Neural cell (in vitro differentiated cells): Measurements from ENCODE around the gene SLPI. TPM values are rescaled to one million over a fixed set of nuclear protein-coding genes. Genes with fewer than 3 reads are reported as not detected.

Experiments used
- H2AFZ ChIP-seq: fragments of 200-600, 300-800 bp; sonication (generic), shearing (Covaris generic); 2 replicates; pipeline ENCODE4 v1.6.0; 2014; ENCODE audit warnings: low read depth, mild to moderate bottlenecking, antibody characterized with exemption, low read length, moderate library complexity
- H3F3A ChIP-seq: fragments of 200-600 bp; shearing (Covaris generic); 2 replicates; pipeline ENCODE4 v1.6.1; 2016; ENCODE audit warnings: mild to moderate bottlenecking, moderate library complexity, mixed read lengths, antibody characterized with exemption, low read length; ENCODE audit not compliant: insufficient read depth, poor library complexity, severe bottlenecking
- H3K27ac ChIP-seq: fragments of 200-600, 300-800 bp; sonication (generic), shearing (Covaris generic); 2 replicates; pipeline ENCODE4 v1.5.1; 2014; ENCODE audit warnings: mild to moderate bottlenecking, low read length, moderate library complexity
- H3K27me3 ChIP-seq: fragments of 300-800, 200-600 bp; sonication (generic), shearing (Covaris generic); 2 replicates; pipeline ENCODE4 v1.6.0; 2014; ENCODE audit warnings: mild to moderate bottlenecking, low read depth, low read length, moderate library complexity; ENCODE audit not compliant: insufficient read depth
- H3K36me3 ChIP-seq: fragments of 300-800, 200-600 bp; sonication (generic), shearing (Covaris generic); 2 replicates; pipeline ENCODE4 v1.5.1; 2014; ENCODE audit warnings: mild to moderate bottlenecking, antibody characterized with exemption, low read length, moderate library complexity; ENCODE audit not compliant: insufficient read depth
- H3K4me2 ChIP-seq: fragments of 300-800, 200-600 bp; sonication (generic), shearing (Covaris generic); 2 replicates; pipeline ENCODE4 v1.6.0; 2014; ENCODE audit warnings: mild to moderate bottlenecking, low read length
- H3K4me3 ChIP-seq: fragments of 300-800, 200-600 bp; sonication (generic), shearing (Covaris generic); 2 replicates; pipeline ENCODE4 v1.5.1; 2014; ENCODE audit warnings: mild to moderate bottlenecking, low read length, moderate library complexity
- H3K79me2 ChIP-seq: fragments of 200-600 bp; shearing (Covaris generic); replicated peaks from 2 replicates; pipeline ENCODE4 v1.6.0; 2014; ENCODE audit warnings: mild to moderate bottlenecking, low read length, moderate library complexity; ENCODE audit not compliant: insufficient read depth
- H3K9ac ChIP-seq: fragments of 300-800, 200-600 bp; sonication (generic), shearing (Covaris generic); 2 replicates; pipeline ENCODE4 v1.6.1; 2016; ENCODE audit warnings: mild to moderate bottlenecking, low read length, mixed read lengths
- H3K9me2 ChIP-seq: fragments of 200-600 bp; shearing (Covaris generic); 2 replicates; pipeline ENCODE4 v1.6.1; 2016; ENCODE audit warnings: mild to moderate bottlenecking, low read length, mixed read lengths; ENCODE audit not compliant: insufficient read depth
- H3K9me3 ChIP-seq: fragments of 200-600, 300-800 bp; sonication (generic), shearing (Covaris generic); 2 replicates; pipeline ENCODE4 v1.6.1; 2016; ENCODE audit warnings: mild to moderate bottlenecking, mixed run types, low read length, moderate library complexity, mixed read lengths
- H4K20me1 ChIP-seq: fragments of 200-600 bp; shearing (Covaris generic); 2 replicates; pipeline ENCODE4 v1.6.1; 2016; ENCODE audit warnings: mild to moderate bottlenecking, mixed run types; ENCODE audit not compliant: insufficient read depth
- EP300 ChIP-seq: fragments of 450-650 bp; conservative IDR thresholded peaks from 2 replicates; pipeline ENCODE4 v1.6.1; 2014; ENCODE audit warnings: antibody characterized with exemption, mild to moderate bottlenecking, moderate library complexity; ENCODE audit not compliant: poor library complexity, severe bottlenecking
- EZH2 ChIP-seq: fragments of 200-600, 300-800 bp; shearing (Covaris generic), sonication (generic); IDR thresholded peaks from 2 replicates; pipeline ENCODE4 v1.6.1; 2014; ENCODE audit warnings: antibody characterized with exemption, low read length, borderline replicate concordance, mild to moderate bottlenecking; ENCODE audit not compliant: insufficient read depth, poor library complexity, severe bottlenecking
- MXI1 ChIP-seq: fragments of 450-650 bp; conservative IDR thresholded peaks from 2 replicates; pipeline ENCODE4 v1.6.1; 2014; ENCODE audit warnings: antibody characterized with exemption, mild to moderate bottlenecking; ENCODE audit not compliant: poor library complexity, severe bottlenecking
- POLR2AphosphoS5 ChIP-seq: IDR thresholded peaks from 2 replicates; pipeline ENCODE4 v1.6.1; 2012
- RAD21 ChIP-seq: fragments of 450-650 bp; conservative IDR thresholded peaks from 2 replicates; pipeline ENCODE4 v1.6.1; 2014; ENCODE audit warnings: antibody characterized with exemption, mild to moderate bottlenecking, moderate library complexity
- SMC3 ChIP-seq: fragments of 450-650 bp; conservative IDR thresholded peaks from 2 replicates; pipeline ENCODE4 v1.6.1; 2014; ENCODE audit warnings: antibody characterized with exemption, mild to moderate bottlenecking, moderate library complexity; ENCODE audit not compliant: poor library complexity
- TAF1 ChIP-seq: IDR thresholded peaks from 2 replicates; pipeline ENCODE4 v1.6.1; 2012; ENCODE audit warnings: low read depth
- polyA plus RNA-seq: library from polyadenylated mRNA; depleted of rRNA; stranded (reverse); fragments of >200 nt; gene quantifications from 2 replicates; pipeline ENCODE4 v1.2.3, GENCODE V29; 2014
- TF ChIP-seq, protein P1 (sequence below): IDR thresholded peaks from 2 replicates; pipeline ENCODE4 v1.6.1; 2012; ENCODE audit warnings: borderline replicate concordance
- TF ChIP-seq, protein P2 (sequence below): fragments of 450-650 bp; IDR thresholded peaks from 2 replicates; pipeline ENCODE4 v1.5.1; 2014; ENCODE audit warnings: antibody characterized with exemption, mild to moderate bottlenecking, moderate library complexity; ENCODE audit not compliant: poor library complexity, severe bottlenecking

The SLPI gene
- polyA plus RNA-seq, 1 donor from 2014 or later, result not detected

DNA sequence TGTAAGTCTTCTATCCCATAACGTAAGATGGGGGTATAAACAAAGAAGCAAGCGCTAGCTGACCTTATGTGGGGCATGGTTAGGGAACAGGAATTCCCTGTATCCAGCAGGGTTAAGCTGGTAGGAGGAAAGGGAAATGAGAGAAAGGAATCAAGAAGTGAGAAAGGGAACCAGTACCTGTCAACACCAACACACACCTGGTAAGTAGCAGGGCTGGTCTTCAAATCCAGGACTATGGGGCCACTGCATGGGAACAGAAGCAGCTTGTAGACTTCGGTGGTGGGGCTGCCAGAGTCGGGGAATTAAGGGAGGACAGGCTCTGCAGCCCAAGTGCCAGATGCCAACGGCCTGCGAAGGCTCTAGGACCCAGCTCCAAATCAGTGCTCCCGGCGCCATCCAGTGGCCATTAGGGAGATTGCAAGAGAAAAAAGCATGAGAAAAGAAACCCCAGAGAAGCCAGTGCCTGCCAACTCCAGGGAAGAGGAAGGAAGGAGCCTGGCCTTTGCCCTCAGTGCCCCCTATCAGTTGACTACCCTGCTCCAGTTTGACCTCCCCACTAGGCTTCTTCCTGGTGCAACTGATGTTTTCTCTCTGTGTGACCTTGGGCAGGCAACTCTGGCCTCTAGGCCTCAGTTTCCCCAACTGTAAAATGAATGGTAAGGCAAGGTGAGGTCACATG, 36.5 kb upstream of the SLPI start:
- no peaks in the 10 kb centered on the region for H3K79me2 ChIP-seq
- H3K27me3 ChIP-seq, result peaks cover 14% of the 10 kb centered on the region
- H3K9me2 ChIP-seq, result no peaks in the 10 kb centered on the region
- H4K20me1 ChIP-seq, result no peaks in the 10 kb centered on the region
- H2AFZ ChIP-seq, result no peak overlapping the region
- no peak overlapping the region for H3K27ac ChIP-seq
- no peak overlapping the region for H3K4me3 ChIP-seq
- no peak overlapping the region for H3K9ac ChIP-seq
- no peak overlapping the region for H3K4me2 ChIP-seq
- TF ChIP-seq, protein P1, sequence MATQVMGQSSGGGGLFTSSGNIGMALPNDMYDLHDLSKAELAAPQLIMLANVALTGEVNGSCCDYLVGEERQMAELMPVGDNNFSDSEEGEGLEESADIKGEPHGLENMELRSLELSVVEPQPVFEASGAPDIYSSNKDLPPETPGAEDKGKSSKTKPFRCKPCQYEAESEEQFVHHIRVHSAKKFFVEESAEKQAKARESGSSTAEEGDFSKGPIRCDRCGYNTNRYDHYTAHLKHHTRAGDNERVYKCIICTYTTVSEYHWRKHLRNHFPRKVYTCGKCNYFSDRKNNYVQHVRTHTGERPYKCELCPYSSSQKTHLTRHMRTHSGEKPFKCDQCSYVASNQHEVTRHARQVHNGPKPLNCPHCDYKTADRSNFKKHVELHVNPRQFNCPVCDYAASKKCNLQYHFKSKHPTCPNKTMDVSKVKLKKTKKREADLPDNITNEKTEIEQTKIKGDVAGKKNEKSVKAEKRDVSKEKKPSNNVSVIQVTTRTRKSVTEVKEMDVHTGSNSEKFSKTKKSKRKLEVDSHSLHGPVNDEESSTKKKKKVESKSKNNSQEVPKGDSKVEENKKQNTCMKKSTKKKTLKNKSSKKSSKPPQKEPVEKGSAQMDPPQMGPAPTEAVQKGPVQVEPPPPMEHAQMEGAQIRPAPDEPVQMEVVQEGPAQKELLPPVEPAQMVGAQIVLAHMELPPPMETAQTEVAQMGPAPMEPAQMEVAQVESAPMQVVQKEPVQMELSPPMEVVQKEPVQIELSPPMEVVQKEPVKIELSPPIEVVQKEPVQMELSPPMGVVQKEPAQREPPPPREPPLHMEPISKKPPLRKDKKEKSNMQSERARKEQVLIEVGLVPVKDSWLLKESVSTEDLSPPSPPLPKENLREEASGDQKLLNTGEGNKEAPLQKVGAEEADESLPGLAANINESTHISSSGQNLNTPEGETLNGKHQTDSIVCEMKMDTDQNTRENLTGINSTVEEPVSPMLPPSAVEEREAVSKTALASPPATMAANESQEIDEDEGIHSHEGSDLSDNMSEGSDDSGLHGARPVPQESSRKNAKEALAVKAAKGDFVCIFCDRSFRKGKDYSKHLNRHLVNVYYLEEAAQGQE, result no peak
- TF ChIP-seq RAD21, result peak; percentile 81
- TF ChIP-seq, protein P2, sequence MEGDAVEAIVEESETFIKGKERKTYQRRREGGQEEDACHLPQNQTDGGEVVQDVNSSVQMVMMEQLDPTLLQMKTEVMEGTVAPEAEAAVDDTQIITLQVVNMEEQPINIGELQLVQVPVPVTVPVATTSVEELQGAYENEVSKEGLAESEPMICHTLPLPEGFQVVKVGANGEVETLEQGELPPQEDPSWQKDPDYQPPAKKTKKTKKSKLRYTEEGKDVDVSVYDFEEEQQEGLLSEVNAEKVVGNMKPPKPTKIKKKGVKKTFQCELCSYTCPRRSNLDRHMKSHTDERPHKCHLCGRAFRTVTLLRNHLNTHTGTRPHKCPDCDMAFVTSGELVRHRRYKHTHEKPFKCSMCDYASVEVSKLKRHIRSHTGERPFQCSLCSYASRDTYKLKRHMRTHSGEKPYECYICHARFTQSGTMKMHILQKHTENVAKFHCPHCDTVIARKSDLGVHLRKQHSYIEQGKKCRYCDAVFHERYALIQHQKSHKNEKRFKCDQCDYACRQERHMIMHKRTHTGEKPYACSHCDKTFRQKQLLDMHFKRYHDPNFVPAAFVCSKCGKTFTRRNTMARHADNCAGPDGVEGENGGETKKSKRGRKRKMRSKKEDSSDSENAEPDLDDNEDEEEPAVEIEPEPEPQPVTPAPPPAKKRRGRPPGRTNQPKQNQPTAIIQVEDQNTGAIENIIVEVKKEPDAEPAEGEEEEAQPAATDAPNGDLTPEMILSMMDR, result peak; percentile 88
- TF ChIP-seq POLR2AphosphoS5, result no peak
- no peak for TF ChIP-seq EZH2
- TF ChIP-seq SMC3, result peak; percentile 90
- TF ChIP-seq EP300, result no peak
- peaks cover 3% of the 10 kb centered on the region for H3K9me3 ChIP-seq
- H3F3A ChIP-seq, result no peaks in the 10 kb centered on the region
- H3K36me3 ChIP-seq, result no peaks in the 10 kb centered on the region

GRCh38 chr20:45289942-45290676, 35.7 kb upstream of the SLPI start:
- Histone ChIP-seq H3K4me2 (no peak overlapping the region), H3K36me3 (no peaks in the 10 kb centered on the region), H3K9me2 (no peaks in the 10 kb centered on the region), H2AFZ (no peak overlapping the region), H3K4me3 (no peak overlapping the region), H3K9me3 (peaks cover 3% of the 10 kb centered on the region), H3K27ac (no peak overlapping the region), H3F3A (no peaks in the 10 kb centered on the region), H3K9ac (no peak overlapping the region), H4K20me1 (no peaks in the 10 kb centered on the region), H3K79me2 (no peaks in the 10 kb centered on the region), H3K27me3 (peaks cover 14% of the 10 kb centered on the region)
- TF ChIP-seq RAD21, result no peak
- no peak for TF ChIP-seq MXI1
- TF ChIP-seq, protein P1, result no peak
- TF ChIP-seq POLR2AphosphoS5, result no peak
- TF ChIP-seq TAF1, result no peak
- TF ChIP-seq EP300, result no peak
- no peak for TF ChIP-seq SMC3
- TF ChIP-seq, protein P2, result no peak
